ENCODE data around the gene SLC37A1.

Gene SLC37A1

GRCh38 chr21:42567214-42567555 lies 53.5 kb downstream of the SLC37A1 start:
- peaks cover 18% of the 10 kb centered on the region for H3K36me3 Mint-ChIP-seq (ENCODE audit: insufficient read depth)
- H3K27me3 Mint-ChIP-seq = no peaks in the 10 kb centered on the region
- ATAC-seq (replicated peaks; ENCODE audit: extremely low read depth, poor library complexity, severe bottlenecking) = no peak

GRCh38 chr21:42567861-42568260 lies 54.2 kb downstream of the SLC37A1 start:
- no peaks in the 10 kb centered on the region for H3K4me1 Mint-ChIP-seq
- no peak overlapping the region for H3K4me3 Mint-ChIP-seq
- ATAC-seq (replicated peaks; ENCODE audit: extremely low read depth, poor library complexity, severe bottlenecking) = no peak
- DNase-seq (ENCODE audit: low spot score in 2 of 2) = no peak
- H3K27ac Mint-ChIP-seq (ENCODE audit: low read depth) = no peak overlapping the region
- peaks cover 17% of the 10 kb centered on the region for H3K36me3 Mint-ChIP-seq (ENCODE audit: insufficient read depth)
- no peaks in the 10 kb centered on the region for H3K27me3 Mint-ChIP-seq
- no peaks in the 10 kb centered on the region for H3K9me3 Mint-ChIP-seq

More at GRCh38 chr21:42567214-42567555, 53.5 kb downstream of the SLC37A1 start:
- no peaks in the 10 kb centered on the region for H3K9me3 Mint-ChIP-seq
- no peak overlapping the region for H3K27ac Mint-ChIP-seq (ENCODE audit: low read depth)
- no peaks in the 10 kb centered on the region for H3K4me1 Mint-ChIP-seq
- no peak overlapping the region for H3K4me3 Mint-ChIP-seq
- no peak for DNase-seq (ENCODE audit: low spot score in 2 of 2)

- Mint-ChIP-seq H3K9me3 (no peaks in the 10 kb centered on the region), H3K4me3 (no peak overlapping the region), H3K36me3 (ENCODE audit: insufficient read depth) (peaks cover 17% of the 10 kb centered on the region), H3K4me1 (no peaks in the 10 kb centered on the region), H3K27me3 (no peaks in the 10 kb centered on the region), H3K27ac (ENCODE audit: low read depth) (no peak overlapping the region)
- ATAC-seq (replicated peaks; ENCODE audit: extremely low read depth, poor library complexity, severe bottlenecking) (no peak), DNase-seq (ENCODE audit: low spot score in 2 of 2) (no peak)
Observed at GRCh38 chr21:42568376-42568775, 54.7 kb downstream of the SLC37A1 start.

- H3K27ac Mint-ChIP-seq (ENCODE audit: low read depth) = no peak overlapping the region
- no peaks in the 10 kb centered on the region for H3K27me3 Mint-ChIP-seq
- ATAC-seq (replicated peaks; ENCODE audit: extremely low read depth, poor library complexity, severe bottlenecking) (no peak), DNase-seq (ENCODE audit: low spot score in 2 of 2) (no peak)
- peaks cover 18% of the 10 kb centered on the region for H3K36me3 Mint-ChIP-seq (ENCODE audit: insufficient read depth)
- H3K9me3 Mint-ChIP-seq = no peaks in the 10 kb centered on the region
- H3K4me3 Mint-ChIP-seq = no peak overlapping the region
- H3K4me1 Mint-ChIP-seq = no peaks in the 10 kb centered on the region
Observed at GRCh38 chr21:42568866-42569731, 55.4 kb downstream of the SLC37A1 start.

DNA sequence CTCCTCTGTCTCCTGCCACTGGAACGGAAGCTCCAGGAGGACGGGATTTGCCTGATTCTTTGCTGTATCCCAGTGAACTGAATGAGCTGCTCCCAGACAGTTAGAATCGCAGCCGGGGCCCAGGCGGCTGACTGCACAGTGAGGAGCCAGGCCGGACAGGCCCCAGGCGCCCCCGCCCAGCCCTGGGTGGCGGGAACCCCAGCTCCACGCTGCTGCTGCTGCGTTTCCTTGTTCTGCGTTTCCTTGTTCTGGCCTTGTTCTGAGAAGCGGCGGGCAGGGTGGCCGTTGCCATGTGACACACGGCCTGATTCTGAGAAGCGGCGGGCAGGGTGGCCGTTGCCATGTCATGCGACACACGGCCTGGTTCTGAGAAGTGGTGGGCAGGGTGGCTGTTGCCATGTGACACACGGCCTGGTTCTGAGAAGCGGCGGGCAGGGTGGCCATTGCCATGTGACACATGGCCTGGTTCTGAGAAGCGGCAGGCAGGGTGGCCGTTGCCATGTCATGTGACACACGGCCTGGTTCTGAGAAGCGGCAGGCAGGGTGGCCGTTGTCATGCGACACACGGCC lies 56.2 kb downstream of the SLC37A1 start:
- Mint-ChIP-seq H3K4me1 (no peaks in the 10 kb centered on the region), H3K36me3 (ENCODE audit: insufficient read depth) (peaks cover 20% of the 10 kb centered on the region), H3K27me3 (no peaks in the 10 kb centered on the region), H3K4me3 (no peak overlapping the region), H3K9me3 (no peaks in the 10 kb centered on the region), H3K27ac (ENCODE audit: low read depth) (no peak overlapping the region)
- ATAC-seq (replicated peaks; ENCODE audit: extremely low read depth, poor library complexity, severe bottlenecking) (no peak), DNase-seq (ENCODE audit: low spot score in 2 of 2) (no peak)

DNA sequence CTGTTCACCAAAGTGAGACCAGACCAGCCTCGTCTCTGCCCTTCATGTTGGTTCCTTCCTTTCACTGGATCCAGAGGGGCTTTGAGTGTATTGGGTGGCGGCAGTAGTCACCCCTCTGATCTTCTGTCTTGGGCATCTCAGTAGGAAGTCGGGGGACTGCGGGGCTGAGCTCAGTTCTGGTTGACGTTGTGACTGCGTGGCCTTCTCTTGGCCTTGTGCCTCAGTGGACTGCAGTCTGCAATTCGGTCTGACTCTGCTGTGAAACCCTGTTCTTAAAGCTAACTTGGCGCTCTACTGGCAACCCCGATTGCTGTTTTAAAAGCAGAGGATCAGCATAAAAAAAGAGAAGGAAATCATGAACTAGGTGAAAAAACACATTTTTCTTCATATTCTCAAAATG lies 56.7 kb downstream of the SLC37A1 start:
- no peak overlapping the region for H3K27ac Mint-ChIP-seq (ENCODE audit: low read depth)
- peaks cover 20% of the 10 kb centered on the region for H3K36me3 Mint-ChIP-seq (ENCODE audit: insufficient read depth)
- ATAC-seq (replicated peaks; ENCODE audit: extremely low read depth, poor library complexity, severe bottlenecking) (no peak), DNase-seq (ENCODE audit: low spot score in 2 of 2) (no peak)
- H3K4me3 Mint-ChIP-seq = no peak overlapping the region
- H3K4me1 Mint-ChIP-seq = no peaks in the 10 kb centered on the region
- H3K9me3 Mint-ChIP-seq = no peaks in the 10 kb centered on the region
- H3K27me3 Mint-ChIP-seq = no peaks in the 10 kb centered on the region

GRCh38 chr21:42570841-42571387 lies 57.3 kb downstream of the SLC37A1 start:
- Mint-ChIP-seq H3K27ac (ENCODE audit: low read depth) (no peak overlapping the region), H3K4me1 (no peaks in the 10 kb centered on the region), H3K27me3 (no peaks in the 10 kb centered on the region), H3K9me3 (no peaks in the 10 kb centered on the region), H3K4me3 (no peak overlapping the region), H3K36me3 (ENCODE audit: insufficient read depth) (peaks cover 23% of the 10 kb centered on the region)
- DNase-seq (ENCODE audit: low spot score in 2 of 2) = no peak
- no peak for ATAC-seq (replicated peaks; ENCODE audit: extremely low read depth, poor library complexity, severe bottlenecking)

GRCh38 chr21:42571391-42572150 lies 57.9 kb downstream of the SLC37A1 start:
- no peak for DNase-seq (ENCODE audit: low spot score in 2 of 2)
- Mint-ChIP-seq H3K36me3 (ENCODE audit: insufficient read depth) (peaks cover 25% of the 10 kb centered on the region), H3K27me3 (no peaks in the 10 kb centered on the region), H3K4me1 (no peaks in the 10 kb centered on the region), H3K4me3 (no peak overlapping the region), H3K9me3 (no peaks in the 10 kb centered on the region), H3K27ac (ENCODE audit: low read depth) (peak overlapping the region; percentile 56)
- no peak for ATAC-seq (replicated peaks; ENCODE audit: extremely low read depth, poor library complexity, severe bottlenecking)

DNA sequence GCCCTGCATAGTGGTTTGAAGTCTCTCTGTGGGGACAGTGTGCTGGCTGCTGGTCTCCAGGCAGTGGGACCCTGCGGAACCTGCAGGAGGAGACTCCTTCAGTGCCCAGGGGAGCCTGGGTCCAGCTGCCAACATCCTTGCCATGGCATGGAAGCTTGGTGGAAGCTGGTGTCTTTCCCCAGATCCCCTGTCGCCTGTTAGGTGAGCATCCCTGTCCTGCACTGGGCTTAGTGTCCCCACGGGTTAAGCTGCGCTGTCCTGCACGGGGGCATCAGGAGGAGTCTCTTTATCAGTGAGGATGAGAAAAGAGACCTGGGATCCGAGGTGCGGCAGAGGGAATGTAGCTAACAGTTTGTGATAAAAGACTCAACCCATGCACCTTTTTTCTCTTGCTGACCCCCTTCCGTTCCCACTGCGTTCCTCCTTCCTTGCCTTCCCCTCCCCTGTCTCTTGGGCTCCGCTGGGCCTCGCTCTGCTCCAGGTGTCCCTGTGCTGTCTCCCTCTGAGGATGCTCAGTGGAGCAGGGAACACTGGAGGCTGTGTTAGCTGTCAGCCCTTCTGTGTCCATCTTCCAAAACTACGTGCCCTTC lies 59.3 kb downstream of the SLC37A1 start:
- peaks cover 23% of the 10 kb centered on the region for H3K36me3 Mint-ChIP-seq (ENCODE audit: insufficient read depth)
- H3K27ac Mint-ChIP-seq (ENCODE audit: low read depth) = peak overlapping the region; percentile 56
- H3K4me1 Mint-ChIP-seq = no peaks in the 10 kb centered on the region
- no peaks in the 10 kb centered on the region for H3K9me3 Mint-ChIP-seq
- DNase-seq (ENCODE audit: low spot score in 2 of 2) (no peak), ATAC-seq (replicated peaks; ENCODE audit: extremely low read depth, poor library complexity, severe bottlenecking) (no peak)
- no peaks in the 10 kb centered on the region for H3K27me3 Mint-ChIP-seq
- H3K4me3 Mint-ChIP-seq = no peak overlapping the region

GRCh38 chr21:42574234-42575027 lies 60.8 kb downstream of the SLC37A1 start:
- DNase-seq (ENCODE audit: low spot score in 2 of 2) (no peak), ATAC-seq (replicated peaks; ENCODE audit: extremely low read depth, poor library complexity, severe bottlenecking) (no peak)
- no peaks in the 10 kb centered on the region for H3K27me3 Mint-ChIP-seq
- no peaks in the 10 kb centered on the region for H3K9me3 Mint-ChIP-seq
- no peak overlapping the region for H3K27ac Mint-ChIP-seq (ENCODE audit: low read depth)
- H3K36me3 Mint-ChIP-seq (ENCODE audit: insufficient read depth) = peaks cover 21% of the 10 kb centered on the region
- H3K4me1 Mint-ChIP-seq = no peaks in the 10 kb centered on the region
- no peak overlapping the region for H3K4me3 Mint-ChIP-seq

DNA sequence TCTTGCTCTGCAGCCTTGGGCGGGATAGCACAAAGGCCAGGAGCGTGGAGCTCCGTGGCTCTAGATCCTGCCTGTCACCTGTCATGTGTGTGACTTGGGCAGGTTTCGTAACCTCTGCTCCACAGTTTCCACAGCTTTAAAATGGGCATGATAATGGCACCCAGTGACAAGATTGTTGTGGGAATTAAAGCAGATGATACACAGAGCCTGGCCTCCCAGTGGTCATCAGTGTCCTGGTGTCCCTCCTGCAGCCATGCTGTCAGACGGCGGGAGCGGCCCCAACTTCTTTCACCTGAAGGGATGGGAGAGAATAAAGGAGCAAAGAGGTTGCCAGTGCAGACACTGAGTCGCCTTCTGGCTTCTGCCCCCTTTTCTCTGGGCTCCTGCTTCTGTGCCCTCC lies 61.5 kb downstream of the SLC37A1 start:
- Mint-ChIP-seq H3K4me1 (no peaks in the 10 kb centered on the region), H3K9me3 (no peaks in the 10 kb centered on the region), H3K27ac (ENCODE audit: low read depth) (no peak overlapping the region), H3K27me3 (no peaks in the 10 kb centered on the region), H3K36me3 (ENCODE audit: insufficient read depth) (peaks cover 21% of the 10 kb centered on the region), H3K4me3 (no peak overlapping the region)
- DNase-seq (ENCODE audit: low spot score in 2 of 2) (no peak), ATAC-seq (replicated peaks; ENCODE audit: extremely low read depth, poor library complexity, severe bottlenecking) (no peak)

- ATAC-seq (replicated peaks; ENCODE audit: extremely low read depth, poor library complexity, severe bottlenecking) (no peak), DNase-seq (ENCODE audit: low spot score in 2 of 2) (no peak)
- no peaks in the 10 kb centered on the region for H3K27me3 Mint-ChIP-seq
- H3K4me3 Mint-ChIP-seq = no peak overlapping the region
- H3K27ac Mint-ChIP-seq (ENCODE audit: low read depth) = no peak overlapping the region
- peaks cover 19% of the 10 kb centered on the region for H3K36me3 Mint-ChIP-seq (ENCODE audit: insufficient read depth)
- no peaks in the 10 kb centered on the region for H3K4me1 Mint-ChIP-seq
- H3K9me3 Mint-ChIP-seq = no peaks in the 10 kb centered on the region
Observed at GRCh38 chr21:42576639-42577038, 63.0 kb downstream of the SLC37A1 start.
